ENCODE data around the gene FGF21.

Gene FGF21, protein sequence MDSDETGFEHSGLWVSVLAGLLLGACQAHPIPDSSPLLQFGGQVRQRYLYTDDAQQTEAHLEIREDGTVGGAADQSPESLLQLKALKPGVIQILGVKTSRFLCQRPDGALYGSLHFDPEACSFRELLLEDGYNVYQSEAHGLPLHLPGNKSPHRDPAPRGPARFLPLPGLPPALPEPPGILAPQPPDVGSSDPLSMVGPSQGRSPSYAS

DNA sequence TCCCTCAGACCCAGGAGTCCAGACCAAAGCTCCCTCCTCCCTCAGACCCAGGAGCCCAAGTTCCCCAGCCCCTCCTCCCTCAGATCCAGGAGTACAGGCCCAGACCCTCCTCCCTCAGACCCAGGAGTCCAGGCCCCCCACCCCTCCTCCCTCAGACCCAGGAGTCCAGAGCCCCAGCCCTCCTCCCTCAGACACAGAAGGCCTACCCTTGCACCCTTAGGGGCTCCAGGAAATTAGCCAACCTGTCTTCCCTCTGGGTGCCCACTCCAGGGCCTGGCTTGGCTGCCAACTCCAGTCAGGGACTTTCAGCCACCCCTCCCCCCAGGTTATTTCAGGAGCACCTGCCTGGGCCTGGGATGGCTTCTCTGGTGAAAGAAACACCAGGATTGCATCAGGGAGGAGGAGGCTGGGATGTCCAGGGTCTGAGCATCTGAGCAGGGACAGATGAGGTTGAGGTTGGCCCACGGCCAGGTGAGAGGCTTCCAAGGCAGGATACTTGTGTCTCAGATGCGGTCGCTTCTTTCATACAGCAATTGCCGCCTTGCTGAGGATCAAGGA, at the start of gene FGF21:
TSS of gene FGF21 (plus strand) at position 441 of the 558 bp plus-strand sequence. CDS start 713 bp downstream, outside the sequence.
- Histone ChIP-seq H3K9me3 (no peaks in the 10 kb centered on the region), H3K27me3 (peaks cover 30% of the 10 kb centered on the region), H3K4me2 (no peak within 1 kb of the TSS), H3K4me3 (no peak within 1 kb of the TSS), H3K4me1 (peaks cover 50% of the 10 kb centered on the region), H3K27ac (no peak within 1 kb of the TSS), H3K9ac (no peak within 1 kb of the TSS), H3K36me3 (peaks cover 9% of the 10 kb centered on the region), H4K20me1 (no peaks in the 10 kb centered on the region)
- TF ChIP-seq Cebpa-rat (IDR thresholded peaks at IDR 0.05), result no peak

DNA sequence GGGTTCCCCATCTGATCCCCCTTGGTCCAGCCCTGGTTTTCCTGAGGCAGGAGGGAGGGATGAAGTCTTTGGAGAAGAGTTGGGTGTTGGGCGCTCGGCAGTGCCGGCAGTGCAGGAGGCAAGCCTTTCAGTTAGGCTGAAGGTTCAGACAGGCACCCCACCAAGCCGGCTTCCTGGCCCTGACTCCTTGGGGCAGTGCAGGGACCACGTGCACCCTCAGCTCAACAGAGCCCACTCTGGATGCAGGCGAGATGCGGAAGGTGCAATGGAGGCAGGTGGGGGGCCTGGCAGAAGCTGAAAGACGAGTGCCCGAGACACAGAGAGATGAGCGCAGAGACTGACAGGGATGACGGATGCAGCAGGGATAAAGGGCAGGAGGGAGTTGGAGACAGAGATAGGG, 46.9 kb upstream of the FGF21 start:
- Histone ChIP-seq H3K36me3 (peaks cover 46% of the 10 kb centered on the region), H3K9ac (no peak overlapping the region), H3K4me2 (no peak overlapping the region), H3K9me3 (peaks cover 10% of the 10 kb centered on the region; the same call in 1 of the 2 replicates), H3K4me1 (peaks cover 13% of the 10 kb centered on the region), H3K4me3 (no peak overlapping the region), H3K27me3 (no peaks in the 10 kb centered on the region), H3K27ac (no peak overlapping the region), H4K20me1 (no peaks in the 10 kb centered on the region)
- no peak for TF ChIP-seq Cebpa-rat (IDR thresholded peaks at IDR 0.05)

DNA sequence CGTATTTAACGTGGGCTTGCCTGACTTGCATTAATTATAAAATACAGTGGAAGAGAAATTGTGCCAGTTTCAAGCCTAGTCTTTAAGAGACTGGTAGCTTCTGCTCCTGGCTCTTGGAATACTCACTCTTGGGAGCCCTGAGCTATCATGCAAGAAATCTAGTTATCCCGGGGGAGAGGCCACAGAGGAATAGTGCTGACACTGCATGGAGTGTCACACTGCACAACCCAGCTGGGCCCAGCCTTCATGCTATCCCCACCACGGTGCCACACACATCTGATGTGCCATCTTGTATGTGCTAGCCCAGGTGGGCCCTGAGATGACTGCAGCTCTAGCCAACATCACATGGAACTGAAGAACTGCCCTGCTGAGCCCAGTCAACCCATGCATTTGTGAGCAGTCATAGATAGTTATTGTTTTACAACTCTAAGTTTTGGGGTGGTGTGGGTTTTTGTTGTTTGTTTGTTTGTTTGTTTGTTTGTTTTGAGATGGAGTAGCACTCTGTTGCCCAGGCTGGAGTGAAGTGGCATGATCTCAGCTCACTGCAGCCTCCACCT, 44.1 kb upstream of the FGF21 start:
- no peak for TF ChIP-seq Cebpa-rat (IDR thresholded peaks at IDR 0.05)

DNA sequence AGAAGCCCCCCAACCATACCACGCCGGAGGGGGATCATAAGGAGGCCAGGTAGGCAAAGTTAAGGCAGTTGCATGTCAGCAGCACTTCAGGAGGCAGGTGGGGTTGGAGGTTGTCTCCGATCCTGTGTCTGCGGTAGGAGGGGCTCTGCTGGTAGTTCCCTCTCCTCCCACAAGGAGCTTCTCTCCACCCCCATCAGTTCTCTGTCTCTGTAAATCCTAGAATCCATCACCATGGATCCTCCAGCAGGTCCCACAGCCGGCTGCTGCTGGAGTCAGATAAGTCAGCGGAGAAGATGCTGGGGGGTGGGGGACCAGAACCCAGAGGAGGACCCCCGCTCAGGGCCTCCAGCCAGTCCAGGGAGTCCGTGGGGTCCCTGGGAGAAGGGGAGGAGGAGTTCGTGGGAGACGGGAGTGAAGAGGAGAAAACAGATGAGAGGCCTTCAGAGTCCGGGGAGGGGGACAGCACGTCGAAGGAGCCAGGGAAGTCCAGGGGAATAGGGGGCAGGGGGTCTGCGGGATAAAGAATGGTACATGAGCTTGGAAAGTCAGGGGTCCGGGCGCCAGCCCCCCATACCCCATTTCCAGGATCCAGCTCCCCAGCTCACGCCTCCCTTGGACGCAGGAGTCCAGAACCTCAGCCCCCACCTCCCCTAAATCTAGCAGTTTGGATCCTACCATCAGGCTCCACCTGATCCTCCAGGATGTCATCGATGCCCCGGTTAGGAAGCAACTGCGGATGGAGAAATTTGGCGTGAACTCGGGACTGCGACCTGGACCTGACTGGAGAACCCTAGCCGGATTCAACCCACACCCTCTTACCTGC, 42.1 kb upstream of the FGF21 start:
- peak overlapping the region; percentile 77 for H3K9ac ChIP-seq
- 0 out of 2 replicates have a peak, but pooled peaks cover 5% of the 10 kb centered on the region for H3K9me3 ChIP-seq
- H3K36me3 ChIP-seq, result peaks cover 7% of the 10 kb centered on the region; the same call in 1 of the 2 replicates
- H3K27me3 ChIP-seq, result no peaks in the 10 kb centered on the region
- peak overlapping the region; percentile 60 for H3K27ac ChIP-seq
- H4K20me1 ChIP-seq, result no peaks in the 10 kb centered on the region
- no peak for TF ChIP-seq Cebpa-rat (IDR thresholded peaks at IDR 0.05)
- H3K4me3 ChIP-seq, result peak overlapping the region; percentile 79
- H3K4me1 ChIP-seq, result peaks cover 30% of the 10 kb centered on the region
- peak overlapping the region; percentile 94 for H3K4me2 ChIP-seq

More for the DNA sequence above, 44.1 kb upstream of the FGF21 start:
- Histone ChIP-seq H3K9ac (no peak overlapping the region), H3K27me3 (no peaks in the 10 kb centered on the region), H4K20me1 (no peaks in the 10 kb centered on the region), H3K36me3 (peaks cover 21% of the 10 kb centered on the region), H3K27ac (no peak overlapping the region), H3K4me2 (no peak overlapping the region), H3K4me3 (no peak overlapping the region), H3K4me1 (peaks cover 30% of the 10 kb centered on the region), H3K9me3 (0 out of 2 replicates have a peak, but pooled peaks cover 5% of the 10 kb centered on the region)

DNA sequence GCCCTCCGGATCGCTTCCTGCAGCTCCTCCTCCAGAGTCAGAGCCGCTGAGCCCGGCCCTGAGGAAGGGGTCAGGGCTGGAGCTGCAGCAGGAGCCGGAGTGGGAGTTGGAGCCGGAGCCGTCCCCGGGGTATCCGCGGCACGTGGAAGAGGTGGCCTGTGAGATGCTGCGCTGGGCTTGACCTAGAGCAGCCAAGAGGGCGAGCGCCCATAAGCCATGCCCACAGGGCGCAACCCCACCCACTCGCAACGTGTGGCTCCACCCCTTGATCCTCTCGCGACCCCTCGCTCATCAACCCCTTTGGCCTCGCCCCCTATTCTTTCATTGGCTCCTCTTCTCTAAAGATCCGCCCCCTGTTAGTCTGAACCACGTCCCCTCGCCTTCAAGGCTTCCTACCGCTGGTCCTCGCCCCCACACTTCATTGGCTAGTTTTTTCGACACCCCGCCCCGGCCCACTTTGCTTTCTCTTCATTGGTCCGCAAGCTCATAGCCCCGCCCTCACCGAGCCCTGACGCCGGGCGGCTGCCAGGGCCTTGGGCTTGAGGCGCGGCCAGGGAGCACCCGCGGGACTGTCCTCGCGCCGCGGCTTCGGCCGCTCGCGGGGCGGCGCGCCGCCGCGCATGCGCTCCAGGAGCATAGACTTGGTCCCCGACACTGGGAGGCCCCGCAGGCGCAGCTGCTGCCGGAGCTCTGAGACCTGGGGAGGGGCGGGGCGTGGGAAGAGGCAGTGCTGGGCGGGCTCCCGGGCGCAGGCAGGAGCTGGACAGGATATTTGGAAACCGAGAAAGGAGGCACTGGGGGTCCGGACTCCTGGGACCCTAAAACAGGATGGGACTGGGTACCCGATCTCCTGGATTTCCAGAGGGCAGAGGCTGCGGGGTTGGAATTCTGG, 41.2 kb upstream of the FGF21 start:
- H3K27ac ChIP-seq, result peak overlapping the region; percentile 77

DNA sequence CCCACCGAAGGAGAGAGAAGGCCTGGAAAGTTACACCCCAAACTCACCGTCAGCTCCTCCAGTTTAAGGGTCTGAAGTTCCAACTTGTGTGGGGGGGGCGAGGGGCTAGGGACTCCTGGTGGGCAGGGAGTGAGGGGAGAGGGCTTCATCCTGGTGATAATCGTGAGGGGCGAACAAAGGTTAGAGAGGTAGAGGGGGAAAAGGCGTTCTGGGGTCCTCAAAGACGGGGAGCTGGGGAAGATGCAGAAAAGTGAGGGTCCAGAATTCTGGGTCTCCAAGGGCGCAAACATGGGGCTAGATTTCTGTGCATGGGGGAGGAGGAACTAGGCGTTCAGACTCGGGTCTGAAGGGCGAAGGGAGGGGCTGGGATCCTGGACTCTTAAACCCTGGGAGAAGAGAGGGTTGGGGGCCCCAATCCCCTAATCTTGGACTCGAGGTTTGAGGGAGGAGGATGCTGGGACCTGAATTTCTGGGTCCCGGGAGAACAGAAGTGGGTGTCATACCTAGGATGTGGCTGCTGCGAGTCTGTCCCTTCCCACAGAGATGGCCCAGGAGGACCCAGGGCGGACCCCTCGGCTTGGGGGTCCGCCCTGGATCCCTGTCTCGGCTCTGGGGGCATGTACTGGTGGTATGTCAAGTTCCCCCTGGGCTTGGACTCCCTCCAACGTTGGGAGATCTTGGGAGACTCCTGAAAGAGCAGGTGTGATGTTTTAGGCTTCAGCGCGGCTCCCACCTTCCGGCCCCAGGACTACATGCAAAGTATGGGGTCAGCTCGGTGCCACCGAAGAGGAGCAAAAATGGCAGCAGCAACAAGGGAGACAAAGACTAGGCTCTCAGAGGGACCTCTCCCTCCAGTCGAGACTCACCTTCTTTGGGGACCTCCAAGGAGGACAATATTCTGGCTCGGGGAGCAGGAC, 40.3 kb upstream of the FGF21 start:
- Histone ChIP-seq H3K27me3 (no peaks in the 10 kb centered on the region), H3K9me3 (0 out of 2 replicates have a peak, but pooled peaks cover 5% of the 10 kb centered on the region), H3K9ac (peak overlapping the region; percentile 83), H3K4me2 (peak overlapping the region; percentile 85), H4K20me1 (no peaks in the 10 kb centered on the region), H3K4me1 (peaks cover 43% of the 10 kb centered on the region), H3K36me3 (peaks cover 7% of the 10 kb centered on the region; the same call in 1 of the 2 replicates), H3K4me3 (peak overlapping the region; percentile 79), H3K27ac (peak overlapping the region; percentile 77)
- TF ChIP-seq Cebpa-rat (IDR thresholded peaks at IDR 0.05), result no peak

More for the DNA sequence above, 41.2 kb upstream of the FGF21 start:
- H3K9ac ChIP-seq, result peak overlapping the region; percentile 83
- peak overlapping the region; percentile 94 for H3K4me2 ChIP-seq
- no peaks in the 10 kb centered on the region for H3K27me3 ChIP-seq
- TF ChIP-seq Cebpa-rat (IDR thresholded peaks at IDR 0.05), result no peak
- H3K4me1 ChIP-seq, result peaks cover 34% of the 10 kb centered on the region
- no peaks in the 10 kb centered on the region for H4K20me1 ChIP-seq
- peaks cover 7% of the 10 kb centered on the region; the same call in 1 of the 2 replicates for H3K36me3 ChIP-seq
- 0 out of 2 replicates have a peak, but pooled peaks cover 5% of the 10 kb centered on the region for H3K9me3 ChIP-seq
- peak overlapping the region; percentile 79 for H3K4me3 ChIP-seq

DNA sequence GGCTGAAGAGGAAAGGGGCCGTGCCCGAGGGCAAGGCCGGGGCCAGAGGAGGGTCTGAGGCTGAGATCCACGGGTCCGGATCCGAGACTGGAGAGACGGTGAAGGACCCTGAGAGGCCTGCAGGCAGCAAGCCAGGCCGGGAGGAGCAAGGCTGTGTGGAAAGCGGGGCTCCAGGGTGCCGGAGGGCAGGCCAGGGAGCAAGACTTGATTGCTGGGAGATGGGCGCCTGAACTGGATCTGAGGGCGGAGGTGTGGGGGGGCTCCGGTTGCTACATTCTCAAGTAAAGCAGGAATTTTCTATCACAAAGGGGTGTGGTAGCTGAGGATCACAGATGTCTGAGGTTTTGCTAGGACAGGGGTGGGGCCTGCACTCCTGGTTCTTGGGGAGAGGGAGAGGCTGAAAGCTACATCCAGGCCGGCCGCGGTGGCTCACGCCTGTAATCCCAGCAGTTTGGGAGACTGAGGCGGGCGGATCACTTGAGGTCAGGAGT, 39.6 kb upstream of the FGF21 start:
- Histone ChIP-seq H3K36me3 (peaks cover 7% of the 10 kb centered on the region; the same call in 1 of the 2 replicates), H3K4me2 (peak overlapping the region; percentile 85), H3K27ac (peak overlapping the region; percentile 77; the same call in 1 of the 2 replicates), H3K27me3 (no peaks in the 10 kb centered on the region), H3K9ac (peak overlapping the region; percentile 83; the same call in 1 of the 2 replicates), H4K20me1 (no peaks in the 10 kb centered on the region), H3K4me1 (peaks cover 47% of the 10 kb centered on the region), H3K4me3 (peak overlapping the region; percentile 79; the same call in 1 of the 2 replicates), H3K9me3 (0 out of 2 replicates have a peak, but pooled peaks cover 5% of the 10 kb centered on the region)
- no peak for TF ChIP-seq Cebpa-rat (IDR thresholded peaks at IDR 0.05)

All from BLaER1 (cell line).